Measurements from ENCODE around the gene CLEC4C.

- TF ChIP-seq CTCF (IDR thresholded peaks at IDR 0.05; ENCODE audit: low read depth, low read length, poor library complexity, severe bottlenecking): no peak
- no peak for TF ChIP-seq EZH2phosphoT487 (IDR thresholded peaks at IDR 0.05; ENCODE audit: borderline replicate concordance, low read length)
Observed at GRCh38 chr12:7681535-7681934, 65.6 kb downstream of the CLEC4C start.
